ENCODE results near the gene LRRC8A.
"Not testable (repeated sequence)": the region's sequence is repeated elsewhere in the genome, so short reads cannot be mapped to it uniquely, and the experiment has no call there.

Gene LRRC8A

DNA sequence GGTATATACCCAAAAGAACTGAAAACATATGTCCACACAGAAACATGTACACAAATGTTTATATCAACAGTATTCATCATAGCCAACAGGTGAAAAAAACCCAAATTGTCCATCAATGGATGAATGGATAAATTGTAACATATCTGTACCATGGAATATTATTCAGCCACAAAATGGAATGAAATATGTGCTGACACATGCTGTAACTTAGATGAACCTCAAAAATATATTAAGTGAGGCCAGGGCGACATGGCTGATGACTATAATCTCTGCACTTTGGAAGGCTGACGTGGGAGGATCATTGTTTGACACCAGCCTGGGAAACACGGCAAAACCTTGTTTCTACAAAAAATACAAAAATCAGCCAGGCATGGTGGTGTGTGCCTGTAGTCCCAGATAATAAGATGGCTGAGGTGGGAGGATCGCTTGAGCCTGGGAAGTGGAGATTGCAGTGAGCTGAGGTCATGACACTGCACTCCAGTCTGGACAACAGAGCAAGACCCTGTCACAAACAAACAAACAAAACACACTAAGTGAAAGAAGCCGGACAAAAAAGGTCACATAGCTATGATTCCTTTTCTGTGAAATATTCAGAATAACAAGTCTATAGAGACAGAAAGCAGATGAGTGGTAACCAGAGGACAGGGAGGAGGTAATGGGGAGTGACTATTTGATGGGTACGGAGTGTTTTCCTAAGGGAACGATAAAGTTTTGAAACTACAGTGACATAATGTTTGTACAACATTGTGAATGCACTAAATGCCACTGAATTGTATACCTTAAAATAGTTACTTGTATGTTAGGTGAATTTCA lies 11.6 kb upstream of the LRRC8A start:
- DNase-seq: no peak

DNA sequence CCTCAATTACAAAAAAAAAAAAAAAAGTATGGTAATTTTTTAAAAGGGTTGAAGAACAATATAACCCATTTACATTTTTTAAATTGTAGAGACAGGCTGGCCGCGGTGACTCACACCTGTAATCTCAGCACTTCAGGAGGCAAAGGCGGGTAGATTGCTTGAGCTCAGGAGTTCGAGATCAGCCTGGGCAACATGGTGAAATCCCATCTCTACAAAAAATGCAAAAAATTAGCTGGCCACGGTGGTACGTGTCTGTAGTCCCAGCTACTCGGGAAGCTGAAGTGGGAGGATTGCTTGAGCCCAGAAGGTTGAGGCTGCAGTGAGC lies 11.0 kb upstream of the LRRC8A start:
- DNase-seq: not testable (repeated sequence)

DNA sequence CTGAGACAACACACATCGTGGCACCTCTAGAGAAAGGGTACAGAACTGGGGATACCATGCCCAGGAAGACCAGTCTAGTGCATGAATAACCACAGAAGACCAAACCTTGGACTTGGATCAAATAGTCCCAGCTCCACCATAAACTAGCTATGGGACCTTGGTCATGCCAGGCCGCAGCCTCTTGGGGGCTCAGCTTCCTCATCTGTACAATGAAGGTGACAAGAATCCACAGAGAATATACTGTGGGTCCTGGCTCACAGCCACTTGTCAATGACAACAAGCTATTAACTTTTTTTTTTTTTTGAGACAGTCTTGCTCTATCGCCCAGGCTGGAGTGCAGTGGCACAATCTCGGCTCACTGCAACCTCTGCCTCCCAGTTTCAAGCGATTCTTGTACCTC lies 4.1 kb upstream of the LRRC8A start:
- DNase-seq: no peak

DNA sequence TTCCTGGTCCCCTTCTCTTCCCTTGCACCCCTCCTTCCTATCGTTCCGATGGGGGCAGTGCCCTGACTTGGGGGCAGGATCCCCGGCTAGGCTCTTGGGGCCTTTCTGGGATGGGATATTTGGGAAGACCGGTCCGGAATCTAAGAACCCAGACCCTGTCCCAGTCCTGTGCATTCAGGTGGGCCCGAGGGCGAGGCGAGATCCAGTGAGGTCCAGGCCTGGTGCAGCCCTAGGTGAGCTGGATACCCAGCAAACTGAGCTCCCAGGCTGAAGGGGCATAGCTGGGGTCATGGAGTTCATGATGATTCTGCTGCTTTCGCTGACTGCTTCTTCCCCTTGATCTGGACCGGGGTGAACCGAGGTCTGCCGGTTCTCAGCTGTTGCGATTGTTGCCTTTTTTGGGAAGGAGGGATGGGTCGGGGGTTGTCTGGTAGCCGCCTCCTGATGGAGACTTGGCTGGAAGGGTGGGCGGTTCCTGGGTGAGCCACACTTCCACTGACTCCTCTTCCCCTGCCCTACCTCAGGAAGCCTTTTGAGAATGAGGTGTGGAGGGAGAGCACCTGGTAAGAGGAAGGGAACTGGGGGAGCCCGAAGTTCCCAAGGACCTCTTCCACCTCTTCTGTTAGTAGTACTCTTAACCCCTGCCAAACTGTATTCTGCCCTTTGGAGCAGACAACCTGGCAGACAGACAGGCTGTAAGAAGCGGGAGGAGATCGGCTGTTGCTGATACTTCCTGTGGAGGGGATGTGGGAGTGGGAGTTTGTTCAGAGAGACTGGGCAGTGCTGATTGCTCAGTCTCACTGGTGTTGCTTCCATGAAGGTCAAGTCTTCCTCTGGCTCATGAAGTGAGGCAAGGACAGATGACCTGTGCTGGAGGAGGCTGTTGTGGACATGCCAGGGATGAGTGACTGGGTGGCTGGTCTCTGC lies 1.0 kb downstream of the LRRC8A start:
- no peak for DNase-seq

DNA sequence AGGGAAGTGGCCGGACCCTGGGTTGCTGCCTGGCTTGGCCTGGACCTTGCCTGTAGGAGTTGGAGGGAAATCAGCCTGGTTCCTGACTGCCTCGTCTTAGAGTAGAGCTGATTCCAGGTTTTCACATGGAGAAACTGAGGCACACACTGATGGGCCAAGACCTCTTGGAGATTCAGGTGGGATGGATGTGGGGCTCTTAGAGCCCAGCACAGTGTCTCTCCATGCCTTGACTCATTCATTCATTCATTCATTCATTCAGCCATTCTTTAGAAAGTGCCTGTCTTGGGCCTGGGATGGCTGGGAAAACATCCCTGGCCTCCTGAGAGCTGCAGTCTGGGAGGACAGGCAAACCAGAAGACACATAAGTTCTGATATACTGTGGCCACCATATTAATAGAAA lies 2.2 kb downstream of the LRRC8A start:
- DNase-seq: no peak

DNA sequence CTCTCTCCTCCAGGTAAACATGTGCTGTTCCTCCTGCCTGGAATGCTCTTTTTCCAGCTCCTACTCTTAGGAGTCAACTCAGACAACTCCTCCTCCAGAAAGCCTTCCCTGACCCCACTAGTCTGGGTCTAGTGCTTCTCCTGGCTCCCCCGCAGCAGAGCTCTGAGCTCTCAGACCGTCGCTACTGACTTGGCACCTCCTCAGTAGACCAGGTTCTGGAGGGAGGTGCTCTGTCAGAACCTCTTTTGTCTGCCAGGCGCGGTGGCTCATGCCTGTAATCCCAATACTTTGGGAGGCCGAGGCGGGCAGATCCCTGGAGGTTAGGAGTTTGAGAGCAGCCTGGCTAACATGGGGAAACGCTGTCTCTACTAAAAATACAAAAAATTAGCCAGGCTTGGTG lies 3.4 kb downstream of the LRRC8A start:
- no peak for DNase-seq

DNA sequence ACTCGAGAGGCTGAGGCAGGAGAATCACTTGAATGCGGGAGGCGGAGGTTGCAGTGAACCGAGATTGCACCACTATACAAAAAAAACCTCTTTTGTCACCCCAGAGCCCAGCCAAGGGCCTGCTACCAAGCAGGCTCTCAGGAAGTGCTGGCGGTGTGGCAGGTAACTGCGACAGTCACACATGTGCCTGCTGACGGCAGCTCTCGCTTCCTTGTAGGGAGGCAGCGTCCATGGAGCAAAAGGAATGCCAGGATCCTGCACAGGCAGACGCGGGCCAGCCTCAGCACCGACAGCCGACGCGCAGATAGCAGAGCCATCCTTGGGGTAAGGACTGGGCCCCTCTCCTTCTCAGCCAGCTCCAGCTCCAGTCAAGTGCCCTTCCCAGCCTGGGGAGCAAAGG lies 3.9 kb downstream of the LRRC8A start:
- DNase-seq: no peak

DNA sequence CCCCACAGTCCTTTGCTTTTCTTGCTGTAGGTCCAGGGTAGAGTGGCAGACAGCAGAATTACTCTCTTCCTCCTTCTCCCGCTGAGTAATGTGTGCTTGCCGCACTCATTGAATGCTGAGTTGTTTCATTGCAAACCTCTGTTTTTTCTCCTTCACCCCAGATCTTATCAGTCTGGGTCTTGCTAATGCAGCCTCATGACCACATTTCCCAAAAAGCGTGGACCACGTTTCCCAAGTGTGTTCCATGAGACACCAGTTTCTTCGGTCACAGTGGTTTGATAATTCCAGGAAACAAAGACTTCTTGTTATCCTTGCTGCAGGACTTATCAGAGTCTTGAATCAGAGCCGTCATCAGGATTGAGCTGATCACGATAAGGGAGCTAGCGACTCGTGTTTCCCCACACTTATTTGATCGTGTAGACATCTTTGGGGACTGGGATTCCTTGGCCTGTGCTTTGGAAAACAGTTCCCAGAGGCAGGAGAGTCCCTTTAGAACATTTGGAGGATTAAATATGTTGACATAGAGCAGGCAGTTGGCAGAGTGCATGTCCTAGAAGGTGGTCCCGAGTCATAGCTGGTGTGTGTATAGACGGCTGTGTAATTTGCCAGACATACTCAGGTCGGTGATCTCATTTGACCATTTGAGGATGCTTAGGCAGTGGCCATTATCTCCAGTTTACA lies 4.4 kb downstream of the LRRC8A start:
- DNase-seq: no peak

DNA sequence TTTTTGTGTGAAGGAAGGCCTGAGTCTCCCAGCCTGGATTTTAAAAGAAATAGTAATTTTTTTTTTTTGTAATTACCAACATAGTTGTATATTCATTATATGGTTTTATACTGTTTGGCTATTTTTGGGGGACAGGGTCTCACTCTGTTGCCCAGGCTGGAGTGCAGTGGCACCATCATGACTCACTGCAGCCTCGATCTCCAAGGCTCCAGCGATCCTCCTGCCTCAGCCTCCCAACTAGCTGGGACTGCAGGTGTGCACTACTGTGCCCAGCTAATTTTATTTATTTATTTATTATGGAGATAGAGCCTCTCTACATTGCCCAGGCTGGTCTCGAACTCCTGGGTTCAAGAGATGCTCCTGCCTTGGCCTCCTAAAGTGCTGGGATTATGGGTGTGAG lies 5.1 kb downstream of the LRRC8A start:
- no peak for DNase-seq

DNA sequence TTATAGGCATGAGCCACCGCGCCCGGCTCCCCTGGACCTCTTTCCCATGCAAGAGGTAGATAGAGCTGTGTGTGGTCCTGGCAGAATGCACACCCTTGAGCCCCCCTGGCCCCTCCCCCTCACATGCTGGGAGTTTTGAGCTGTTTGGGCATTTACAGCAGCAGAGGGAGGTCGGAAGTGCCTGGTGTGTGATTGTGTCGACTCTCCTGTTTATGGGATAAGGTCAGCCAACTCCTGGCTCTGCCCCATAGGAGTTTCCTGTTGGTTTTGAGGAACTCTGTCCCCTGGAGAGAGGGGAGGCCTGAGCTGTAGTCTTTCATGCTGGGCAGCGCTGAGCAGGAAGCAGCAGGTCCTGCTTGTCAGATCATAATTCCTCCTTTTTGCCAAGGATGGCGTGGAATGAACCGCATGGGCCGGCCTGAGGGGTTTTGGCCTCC lies 6.0 kb downstream of the LRRC8A start:
- no peak for DNase-seq

DNA sequence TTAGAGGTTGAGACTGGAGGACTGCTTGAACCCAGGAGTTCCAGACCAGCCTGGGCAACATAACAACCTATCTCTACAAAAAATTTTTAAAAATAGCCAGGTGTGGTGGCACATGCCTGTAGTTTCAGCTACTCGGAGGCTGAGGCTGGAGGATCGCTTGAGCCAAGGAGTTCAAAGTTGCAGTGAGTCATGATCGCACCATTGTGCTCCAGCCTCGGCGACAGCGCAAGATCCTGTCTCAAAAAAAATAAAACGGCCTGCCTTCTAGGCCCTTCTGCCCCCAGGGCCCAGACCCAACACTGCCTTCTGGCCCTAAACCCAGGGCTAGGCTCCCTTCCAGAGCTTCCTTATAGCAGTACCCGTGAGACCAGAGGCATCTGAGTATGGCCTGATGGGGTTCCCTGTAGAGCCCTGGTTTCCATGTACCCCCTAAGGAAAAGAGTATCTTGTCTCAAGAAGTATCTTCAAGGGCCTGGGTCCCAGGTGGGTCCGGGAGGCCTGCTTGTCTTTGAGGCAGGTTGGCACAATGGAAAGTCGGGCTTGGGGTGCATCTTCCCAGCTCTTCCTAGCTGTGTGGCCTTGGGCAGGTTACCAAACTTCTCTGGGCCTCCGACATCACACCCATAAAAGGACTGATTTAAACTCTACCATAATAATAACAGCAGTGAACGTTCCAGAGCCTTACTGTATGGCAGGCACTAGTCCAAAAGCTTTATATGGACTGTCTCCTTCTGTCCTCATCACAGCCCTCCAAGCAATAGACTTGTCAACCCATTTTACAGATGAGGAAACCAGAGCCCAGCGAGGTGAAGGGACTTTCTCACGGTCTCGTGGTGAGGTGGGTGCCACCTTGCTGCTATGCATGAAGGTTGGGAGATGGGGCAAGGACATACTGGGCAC lies 9.6 kb downstream of the LRRC8A start:
- no peak for DNase-seq

DNA sequence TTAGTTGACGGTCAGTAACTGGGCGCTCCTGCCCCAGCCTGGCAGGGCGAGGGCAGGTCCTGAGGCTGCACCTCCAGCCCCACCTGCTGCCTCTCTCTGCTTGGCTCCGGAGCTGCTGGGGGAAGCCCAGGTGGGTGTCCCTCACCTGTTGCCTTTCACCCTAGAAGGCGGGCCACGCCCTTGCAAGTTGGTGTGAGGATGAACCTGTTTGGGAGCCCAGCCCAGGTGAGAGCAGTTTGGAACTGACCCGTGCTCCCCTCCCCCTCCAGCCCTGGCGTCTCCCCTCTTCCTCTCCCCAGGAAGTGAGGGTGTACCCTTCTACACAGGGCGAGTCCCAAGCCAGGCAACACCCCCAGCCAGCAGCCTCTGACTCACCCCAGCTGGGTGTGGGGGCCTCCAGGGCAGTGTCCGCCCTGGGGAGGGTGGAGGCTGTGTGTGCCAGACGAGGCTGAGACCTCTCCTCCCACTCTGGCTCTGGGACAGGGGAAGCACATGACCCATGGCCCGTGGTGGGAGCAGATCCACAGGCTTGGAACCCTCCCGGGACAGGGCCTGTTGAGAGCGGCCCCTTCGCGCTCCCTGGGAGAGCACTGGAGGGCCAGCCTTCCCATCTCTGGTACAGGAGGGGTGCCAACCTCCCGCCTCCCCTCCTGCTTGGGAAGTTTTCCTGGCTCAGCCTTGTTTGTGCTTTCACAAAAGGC lies 10.4 kb downstream of the LRRC8A start:
- DNase-seq: no peak

DNA sequence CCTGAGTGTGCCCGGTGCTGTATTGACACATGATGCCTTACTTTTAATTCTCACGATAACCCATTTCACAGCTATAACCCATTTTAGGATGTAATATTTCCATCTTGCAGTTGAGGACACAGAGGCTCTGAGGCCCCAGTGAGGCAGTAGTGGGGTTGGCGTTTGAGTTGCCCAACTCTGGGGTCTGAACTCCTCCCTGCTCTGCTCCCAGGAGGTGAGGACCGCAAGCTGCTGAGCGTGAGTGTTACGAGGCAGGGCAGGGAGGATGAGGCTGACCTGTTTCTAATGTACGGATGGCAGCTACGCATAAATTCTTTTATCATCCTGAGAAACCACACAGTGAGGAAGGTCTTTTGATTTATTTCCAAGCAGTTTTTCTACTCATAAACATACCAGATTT lies 11.4 kb downstream of the LRRC8A start:
- no peak for DNase-seq

DNA sequence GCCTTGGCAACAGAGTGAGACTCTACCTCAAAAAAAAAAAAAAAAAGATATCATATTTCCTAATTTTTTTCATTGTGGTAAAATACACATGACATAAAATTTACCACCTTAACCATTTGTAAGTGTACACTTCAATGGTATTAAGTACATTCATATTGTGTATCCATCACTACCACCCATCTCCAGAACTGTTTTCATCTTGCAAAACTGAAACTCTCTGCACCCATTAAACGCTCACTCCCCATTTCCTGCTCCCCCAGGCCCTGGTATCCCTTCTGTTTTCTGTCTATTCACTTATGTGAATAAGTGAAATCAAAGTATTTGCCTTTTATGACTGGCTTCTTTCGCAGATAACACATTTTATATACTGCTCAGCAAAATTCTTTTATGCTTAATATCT lies 12.8 kb downstream of the LRRC8A start:
- no peak for DNase-seq

DNA sequence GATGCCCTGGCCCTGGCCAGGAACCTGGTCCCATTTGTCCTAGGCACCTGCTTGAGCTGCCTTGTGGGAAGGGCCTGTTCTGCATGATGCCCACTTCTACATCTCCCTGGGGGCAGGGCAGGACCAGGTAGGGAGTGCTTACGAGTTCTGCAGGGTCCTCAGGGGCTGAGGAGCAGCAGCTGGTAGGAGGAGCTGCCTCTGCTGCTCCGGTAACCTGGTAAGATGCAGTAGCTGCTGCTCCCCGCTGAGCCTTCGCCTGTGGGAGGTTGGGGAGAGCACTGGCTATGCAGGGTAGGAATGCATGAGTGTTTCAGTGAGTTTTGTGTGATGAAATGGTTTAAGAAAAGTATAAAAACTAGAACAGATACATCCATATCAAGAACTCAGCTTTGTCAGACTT lies 13.6 kb downstream of the LRRC8A start:
- no peak for DNase-seq

DNA sequence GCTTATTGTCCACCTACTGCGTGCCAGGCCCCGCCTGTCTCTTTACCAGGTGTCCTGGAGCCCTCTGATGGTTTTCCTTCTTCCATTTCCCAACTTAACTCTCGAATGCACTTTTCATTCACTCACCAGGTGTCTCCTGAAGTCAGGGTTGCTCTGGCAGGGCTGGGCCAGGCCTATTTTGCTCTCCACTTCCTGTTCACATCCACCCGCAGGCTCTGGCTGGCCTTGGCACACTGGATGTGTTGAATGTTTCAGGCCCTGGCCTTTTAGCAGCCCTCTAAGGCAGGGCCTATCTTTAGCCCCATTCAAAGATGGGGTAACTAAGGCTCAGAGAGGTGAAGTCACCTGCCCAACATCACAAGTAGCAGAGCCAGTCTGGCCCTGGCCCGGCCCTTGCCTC lies 16.4 kb downstream of the LRRC8A start:
- no peak for DNase-seq

DNA sequence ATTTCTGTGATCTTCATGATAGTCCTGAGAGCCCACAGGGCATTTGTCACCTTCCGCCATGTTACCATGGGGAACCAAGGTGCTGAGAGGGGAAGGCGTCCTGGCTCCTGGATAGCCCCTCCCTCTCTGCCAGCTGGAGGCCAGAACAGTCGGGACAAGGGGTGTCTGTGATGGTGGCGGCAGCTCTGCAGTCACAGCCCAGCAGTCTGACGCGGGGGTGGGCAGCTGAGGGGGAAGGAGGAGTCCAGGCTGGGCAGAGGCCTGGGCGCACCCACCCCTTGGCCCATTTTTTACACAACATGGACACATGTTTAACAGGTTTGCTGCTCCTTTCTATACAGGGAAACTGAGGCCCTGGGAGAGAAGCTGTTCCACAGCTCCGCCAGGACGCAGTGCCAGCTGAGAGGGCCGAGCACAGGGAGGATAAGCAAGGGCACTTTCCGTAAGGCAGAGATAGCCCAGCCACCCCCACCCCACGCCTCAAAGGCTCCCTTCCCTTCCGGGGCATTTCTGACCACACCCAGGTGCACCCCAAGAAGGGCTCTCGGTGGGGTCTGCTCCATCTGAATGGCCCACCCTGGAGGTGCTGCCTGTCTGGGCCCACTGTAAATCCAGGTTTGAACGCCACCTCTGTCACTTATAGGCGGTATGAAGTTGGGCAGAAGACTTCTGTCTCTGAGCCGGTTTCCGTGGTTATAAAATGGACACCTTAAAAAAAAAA lies 17.1 kb downstream of the LRRC8A start:
- no peak for DNase-seq

DNA sequence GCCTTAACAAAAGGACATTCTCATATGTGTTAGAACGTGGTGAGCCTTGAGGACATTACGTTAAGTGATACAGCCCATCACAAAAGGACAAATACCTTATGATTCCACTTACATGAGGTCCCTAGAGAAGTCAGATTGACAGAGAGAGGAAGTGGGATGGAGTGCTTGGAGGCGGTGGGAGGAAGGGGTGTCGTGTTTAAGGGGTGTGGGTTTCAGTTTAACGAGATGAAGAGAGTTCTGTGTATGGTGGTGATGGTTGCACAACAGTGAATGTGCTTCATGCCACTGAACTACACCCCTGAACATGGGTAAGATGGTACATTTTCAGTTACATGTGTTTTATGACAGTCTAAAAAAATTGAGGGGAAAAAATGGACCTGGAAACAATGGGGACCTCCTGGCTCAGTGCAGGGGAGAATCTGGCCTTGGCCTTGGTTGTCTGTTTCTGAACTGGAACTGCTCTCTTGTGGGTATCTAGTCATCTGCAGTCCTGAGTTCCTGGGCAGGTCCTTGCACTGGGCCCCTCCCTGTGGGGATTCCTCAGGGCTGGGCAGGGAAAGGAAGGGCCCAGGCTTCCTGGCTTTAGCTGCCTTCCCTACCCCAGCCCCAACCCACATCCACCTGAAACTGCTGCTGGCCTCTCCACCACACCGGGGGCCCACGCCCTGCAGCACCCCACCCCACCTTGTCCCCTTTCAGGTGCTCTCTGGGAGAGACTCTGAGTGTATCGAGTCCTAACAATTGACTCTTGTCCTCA lies 17.8 kb downstream of the LRRC8A start:
- DNase-seq: no peak

DNA sequence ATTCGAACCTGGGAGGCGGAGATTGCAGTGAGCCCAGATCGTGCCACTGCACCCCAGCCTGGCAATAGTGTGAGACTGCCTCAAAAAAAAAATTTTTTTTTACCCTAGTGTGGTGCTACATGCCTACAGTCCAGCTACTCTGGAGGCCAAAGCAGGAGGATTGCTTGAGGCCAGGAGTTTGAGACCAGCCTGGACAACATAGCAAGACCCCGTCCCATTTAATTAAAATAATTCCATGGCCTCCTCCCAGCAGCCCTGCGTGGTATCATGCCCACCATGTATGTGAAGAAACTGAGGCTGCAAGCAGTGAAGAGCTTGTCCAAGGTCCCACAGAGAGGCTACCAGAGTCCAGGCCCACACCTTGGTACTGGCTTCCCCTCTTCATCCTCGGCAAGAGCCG lies 19.4 kb downstream of the LRRC8A start:
- no peak for DNase-seq

DNA sequence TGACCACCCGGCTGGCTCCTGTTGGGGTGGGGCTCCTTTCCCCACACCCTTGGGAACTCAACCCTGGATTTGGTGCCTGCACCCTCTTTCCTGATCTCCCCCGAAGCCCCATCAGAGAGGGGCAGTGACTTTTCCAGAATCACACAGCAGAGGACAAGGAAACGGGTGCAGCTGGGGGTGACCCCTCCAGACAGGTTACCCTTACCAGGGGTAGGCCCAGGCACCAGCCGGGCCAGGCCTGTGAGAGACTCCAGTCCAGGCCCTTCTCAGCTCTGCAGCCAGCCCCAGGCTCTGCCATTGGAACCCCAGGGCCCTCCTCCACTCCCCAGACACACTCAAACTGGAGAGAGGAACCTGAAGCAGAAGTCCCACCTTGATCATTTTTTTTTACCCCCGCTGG lies 19.9 kb downstream of the LRRC8A start:
- no peak for DNase-seq
